NT2/D1 (cell line): ENCODE results near the gene HSD17B10.

Experiments
- DNase-seq: peaks from one replicate; pipeline ENCODE4 v3.0.0-alpha.2; 2011; ENCODE audit warnings: low read depth, low spot score
- H3K27me3 ChIP-seq: 2 replicates; pipeline ENCODE4 v1.6.0; 2011; ENCODE audit warnings: mild to moderate bottlenecking; ENCODE audit not compliant: insufficient read length, insufficient read depth
- H3K36me3 ChIP-seq: 2 replicates; pipeline ENCODE4 v1.6.1; 2011; ENCODE audit warnings: mild to moderate bottlenecking, low read length, mixed read lengths; ENCODE audit not compliant: insufficient read depth, insufficient read length
- H3K4me1 ChIP-seq: 2 replicates; pipeline ENCODE4 v1.5.1; 2011; ENCODE audit not compliant: insufficient read depth, insufficient read length
- H3K4me3 ChIP-seq: 2 replicates; pipeline ENCODE4 v1.5.1; 2011; ENCODE audit warnings: low read depth; ENCODE audit not compliant: insufficient read length
- H3K9ac ChIP-seq: 2 replicates; pipeline ENCODE4 v1.6.0; 2011; ENCODE audit warnings: low read depth; ENCODE audit not compliant: insufficient read length
- H3K9me3 ChIP-seq: 2 replicates; pipeline ENCODE4 v1.5.1; 2011; ENCODE audit warnings: mild to moderate bottlenecking, low read length; ENCODE audit not compliant: insufficient read depth
- SUZ12 ChIP-seq: IDR thresholded peaks from 2 replicates; pipeline ENCODE4 v1.6.1; 2011; ENCODE audit not compliant: insufficient read length, insufficient read depth; ENCODE audit errors: extremely low read depth
- YY1 ChIP-seq: IDR thresholded peaks from 2 replicates; pipeline ENCODE4 v1.6.1; 2011; ENCODE audit not compliant: insufficient read length, insufficient read depth
- ZNF274 ChIP-seq: IDR thresholded peaks from 2 replicates; pipeline ENCODE4 v1.6.1; 2011; ENCODE audit warnings: mild to moderate bottlenecking, low read depth, low read length

Gene HSD17B10

DNA sequence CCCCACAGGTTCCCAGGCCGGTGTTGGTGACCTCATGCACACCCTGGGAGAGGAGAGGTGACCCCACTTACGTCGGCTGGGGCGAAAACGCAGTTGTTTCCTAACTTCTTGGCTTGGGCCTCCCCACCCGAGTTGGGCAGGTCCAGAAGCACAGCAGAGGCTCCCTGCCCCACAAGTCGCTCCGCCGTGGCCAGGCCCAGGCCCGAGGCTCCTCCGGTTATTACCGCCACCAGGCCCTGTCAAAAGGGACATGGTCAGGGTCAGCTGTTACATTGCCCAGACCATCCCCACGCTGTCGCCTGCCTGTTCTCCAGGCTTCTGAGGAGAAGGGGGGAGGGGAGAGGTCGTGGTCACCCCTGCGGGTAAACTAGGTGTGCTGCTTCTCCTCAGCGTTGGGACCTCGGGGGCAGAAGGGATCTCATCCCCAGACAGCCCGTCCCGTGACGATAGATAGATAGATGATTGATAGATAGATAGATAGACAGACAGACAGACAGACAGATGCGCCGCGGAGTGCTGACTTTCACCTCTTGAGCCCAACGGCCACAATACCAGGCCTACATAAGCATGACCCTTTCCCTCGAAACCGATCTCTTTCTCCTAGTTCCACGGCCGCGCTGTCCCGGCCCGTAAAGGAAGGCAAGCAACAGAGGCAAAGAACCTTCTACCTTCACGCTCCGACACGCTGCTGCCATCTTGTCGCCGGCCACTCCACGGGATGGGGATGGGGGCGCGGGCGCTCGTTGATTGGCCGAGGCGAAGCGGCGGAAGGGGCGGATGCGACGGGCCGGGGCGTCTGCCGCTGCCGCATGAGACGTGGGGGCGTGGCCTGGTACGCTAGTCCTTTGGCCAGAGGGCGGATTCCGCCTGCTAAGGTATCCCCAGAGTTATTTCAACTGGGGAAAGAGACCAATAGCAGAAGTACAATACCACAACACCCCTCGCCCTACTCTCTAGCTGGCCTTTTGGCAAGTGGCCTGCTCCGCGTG is at the start of gene HSD17B10:
Gene HSD17B10, minus strand, starts transcription at position 720 of the 989 bp plus-strand sequence. Its CDS starts 25 bp downstream, at position 695.
- Histone ChIP-seq H3K4me1 (peaks cover 3% of the 10 kb centered on the region), H3K27me3 (peaks cover 22% of the 10 kb centered on the region), H3K4me3 (peak within 1 kb of the TSS; percentile 98), H3K9ac (peak within 1 kb of the TSS; percentile 96), H3K9me3 (no peaks in the 10 kb centered on the region), H3K36me3 (peaks cover 39% of the 10 kb centered on the region)
- peak; percentile 93 for DNase-seq
- no peak for TF ChIP-seq SUZ12
- TF ChIP-seq YY1, result peak; percentile 76

GRCh38 chrX:53483416-53483815 is 49.2 kb upstream of the HSD17B10 start:
- no peak overlapping the region for H3K4me3 ChIP-seq
- no peaks in the 10 kb centered on the region for H3K27me3 ChIP-seq
- H3K36me3 ChIP-seq, result no peaks in the 10 kb centered on the region
- no peak for TF ChIP-seq ZNF274
- TF ChIP-seq YY1, result no peak
- TF ChIP-seq SUZ12, result no peak
- DNase-seq, result no peak
- no peaks in the 10 kb centered on the region for H3K9me3 ChIP-seq
- peaks cover 8% of the 10 kb centered on the region for H3K4me1 ChIP-seq
- H3K9ac ChIP-seq, result no peak overlapping the region

DNA sequence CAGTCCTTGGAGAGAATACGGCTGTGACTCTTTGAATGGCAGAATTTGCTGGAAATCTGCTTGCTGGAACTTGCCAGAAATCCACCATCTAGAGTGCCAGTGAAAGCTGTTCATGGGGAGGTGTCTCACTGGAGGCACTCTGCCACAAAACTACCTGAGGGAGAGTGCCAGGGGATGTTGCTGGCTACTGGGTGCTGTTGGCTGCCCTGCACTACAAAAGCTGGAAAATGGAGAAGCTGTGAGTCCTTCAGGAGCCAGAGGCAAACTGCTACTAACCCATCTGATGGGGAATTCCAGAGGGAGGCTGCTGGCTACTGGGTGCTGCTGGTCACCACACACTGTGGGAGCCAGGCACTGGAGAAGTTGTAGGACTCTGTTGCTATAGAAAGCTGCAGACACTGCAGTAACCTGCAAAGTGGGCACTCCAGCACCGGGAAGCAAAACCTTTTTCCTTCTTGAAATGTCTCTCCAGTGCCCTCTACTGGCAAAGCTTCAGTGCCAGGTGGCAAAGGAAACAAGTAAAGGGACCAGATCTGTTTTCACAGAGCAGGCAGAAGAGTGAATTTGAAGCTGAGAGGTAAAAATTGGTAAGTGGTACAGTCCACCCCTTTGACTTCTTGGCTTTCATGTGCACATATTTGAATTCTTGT is 47.8 kb upstream of the HSD17B10 start:
- peaks cover 8% of the 10 kb centered on the region for H3K4me1 ChIP-seq
- no peaks in the 10 kb centered on the region for H3K27me3 ChIP-seq
- DNase-seq, result peak; percentile 81
- no peak overlapping the region for H3K4me3 ChIP-seq
- H3K36me3 ChIP-seq, result no peaks in the 10 kb centered on the region
- no peaks in the 10 kb centered on the region for H3K9me3 ChIP-seq
- TF ChIP-seq ZNF274 (no peak), YY1 (no peak), SUZ12 (no peak)
- H3K9ac ChIP-seq, result peak overlapping the region; percentile 14

- TF ChIP-seq YY1 (no peak), ZNF274 (no peak), SUZ12 (no peak)
- Histone ChIP-seq H3K4me1 (peaks cover 8% of the 10 kb centered on the region), H3K9ac (no peak overlapping the region), H3K9me3 (no peaks in the 10 kb centered on the region), H3K27me3 (no peaks in the 10 kb centered on the region), H3K4me3 (no peak overlapping the region), H3K36me3 (no peaks in the 10 kb centered on the region)
- DNase-seq, result peak; percentile 16
Observed at GRCh38 chrX:53481093-53481492, 46.9 kb upstream of the HSD17B10 start.

GRCh38 chrX:53479301-53479700 is 45.1 kb upstream of the HSD17B10 start:
- Histone ChIP-seq H3K36me3 (no peaks in the 10 kb centered on the region), H3K9ac (no peak overlapping the region), H3K4me1 (peaks cover 8% of the 10 kb centered on the region), H3K27me3 (no peaks in the 10 kb centered on the region), H3K4me3 (no peak overlapping the region), H3K9me3 (no peaks in the 10 kb centered on the region)
- DNase-seq, result peak; percentile 49
- TF ChIP-seq YY1, result no peak
- TF ChIP-seq SUZ12, result no peak
- TF ChIP-seq ZNF274, result no peak

DNA sequence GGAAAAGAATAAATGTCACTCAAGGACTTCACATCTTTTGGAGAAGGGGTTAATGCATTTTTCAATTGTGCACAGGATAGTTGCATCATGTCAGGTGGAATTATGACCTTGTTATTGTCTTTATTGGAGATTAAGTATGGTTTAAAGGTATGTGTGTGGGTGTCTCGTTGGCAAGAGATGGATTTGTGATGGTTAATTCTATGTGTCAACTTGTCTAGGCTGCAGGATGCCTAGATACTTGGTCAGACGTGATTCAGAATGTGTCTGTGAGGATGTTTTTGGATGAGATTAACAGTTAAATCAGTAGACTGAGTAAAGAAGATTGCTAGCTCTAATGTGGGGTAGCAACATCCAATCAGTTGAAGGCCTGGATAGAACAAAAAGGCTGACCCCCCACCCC is 42.2 kb upstream of the HSD17B10 start:
- H3K9ac ChIP-seq, result no peak overlapping the region
- H3K9me3 ChIP-seq, result no peaks in the 10 kb centered on the region

DNA sequence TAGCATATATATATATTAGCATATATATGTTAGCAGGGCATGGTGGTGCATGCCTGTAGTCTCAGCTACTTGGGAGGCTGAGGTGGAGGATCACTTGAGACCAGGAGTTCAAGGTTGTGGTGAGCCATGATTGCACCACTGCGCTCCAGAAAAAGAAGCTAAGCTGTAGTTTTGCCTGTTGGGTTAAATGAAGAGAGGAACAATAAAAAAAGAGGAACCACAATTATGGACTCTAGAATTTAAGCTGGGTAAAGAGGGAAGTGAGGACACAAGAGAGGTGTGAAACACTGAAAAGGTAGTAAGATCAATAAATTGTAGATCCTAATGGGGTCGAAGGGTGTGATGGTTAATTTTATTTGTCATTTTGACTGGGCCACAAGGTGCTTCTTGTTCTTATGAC is 40.5 kb upstream of the HSD17B10 start:
- H3K4me3 ChIP-seq, result no peak overlapping the region
- H3K27me3 ChIP-seq, result no peaks in the 10 kb centered on the region
- no peaks in the 10 kb centered on the region for H3K9me3 ChIP-seq
- no peak overlapping the region for H3K9ac ChIP-seq
- TF ChIP-seq ZNF274 (no peak), SUZ12 (no peak), YY1 (no peak)
- H3K4me1 ChIP-seq, result peaks cover 3% of the 10 kb centered on the region
- DNase-seq, result no peak
- H3K36me3 ChIP-seq, result no peaks in the 10 kb centered on the region

More for the DNA sequence above, 42.2 kb upstream of the HSD17B10 start:
- no peak for DNase-seq
- no peaks in the 10 kb centered on the region for H3K27me3 ChIP-seq
- no peaks in the 10 kb centered on the region for H3K36me3 ChIP-seq
- TF ChIP-seq SUZ12, result no peak
- TF ChIP-seq YY1, result no peak
- no peak for TF ChIP-seq ZNF274
- H3K4me3 ChIP-seq, result no peak overlapping the region
- peaks cover 6% of the 10 kb centered on the region for H3K4me1 ChIP-seq
